Breast epithelium (tissue), 4 donors: ENCODE measurements around the gene RESP18. TPM values are rescaled to one million over a fixed set of nuclear protein-coding genes. Genes with fewer than 3 reads are reported as not detected.

ENCODE experiments used
- DNase-seq, 2 donors: peaks; one replicate each; pipeline ENCODE4 v3.0.0-alpha.2; 2019; ENCODE audit warnings: low spot score in 2 of 2
- H3K27ac ChIP-seq, 2 donors: fragments of 200-600 bp; sonication (generic) in 1 of 2; one replicate each; pipeline ENCODE4 v1.5.1; 2016 to 2019; ENCODE audit warnings: mild to moderate bottlenecking in 1 of 2
- H3K27me3 ChIP-seq, 2 donors: fragments of 200-600 bp; sonication (generic) in 1 of 2; one replicate each; pipeline versions ENCODE4 v1.5.1 to v1.6.0; 2017 to 2019; ENCODE audit warnings: control low read depth in 1 of 2, mild to moderate bottlenecking in 1 of 2
- H3K36me3 ChIP-seq: fragments of 200-600 bp; one replicate; pipeline ENCODE4 v1.5.1; 2019
- H3K4me1 ChIP-seq, 2 donors: fragments of 200-600 bp; sonication (generic); one replicate each; pipeline ENCODE4 v1.5.1; 2016 to 2019; ENCODE audit warnings: control low read depth in 1 of 2
- H3K4me3 ChIP-seq, 3 donors: fragments of 200-600 bp; sonication (generic); 1 replicate in 2 of 3; 2 replicates in 1 of 3; pipeline ENCODE4 v1.5.1; 2016 to 2019; ENCODE audit warnings: mild to moderate bottlenecking in 3 of 3, moderate library complexity in 2 of 3
- H3K9me3 ChIP-seq, 2 donors: fragments of 200-600 bp; sonication (generic) in 1 of 2; one replicate each; pipeline ENCODE4 v1.5.1; 2016 to 2019; ENCODE audit warnings: control low read depth in 1 of 2
- CTCF ChIP-seq, 3 donors: fragments of 450-650 bp; IDR thresholded peaks; one replicate each; pipeline ENCODE4 v1.5.1; 2016 to 2017; ENCODE audit warnings: antibody characterized with exemption in 3 of 3, mild to moderate bottlenecking in 3 of 3, moderate library complexity in 3 of 3
- POLR2A ChIP-seq: fragments of 450-650 bp; IDR thresholded peaks from one replicate; pipeline ENCODE4 v1.6.1; 2016; ENCODE audit warnings: antibody characterized with exemption, mild to moderate bottlenecking, moderate library complexity
- POLR2AphosphoS5 ChIP-seq, 3 donors: sonication (generic); formaldehyde crosslinking; IDR thresholded peaks; one replicate each; pipeline ENCODE4 v1.6.1; 2017; ENCODE audit warnings: antibody characterized with exemption in 3 of 3
- intact Hi-C: fragments of 100-400 bp; cut with DNase I; formaldehyde crosslinking; loops from one replicate; pipeline ENCODE4 v1.15.1; 2023; ENCODE audit warnings: low total_unique reads
- total RNA-seq, 3 donors: library from RNA; depleted of rRNA; stranded (reverse); fragments of >200 nt; gene quantifications; one replicate each; pipeline ENCODE4 v1.1.0, GENCODE V29; 2016

RESP18 gene
- total RNA-seq, 3 donors from 2014 or later: not detected

- H3K27ac ChIP-seq: no peak overlapping the region
- no peaks in the 10 kb centered on the region for H3K9me3 ChIP-seq
- TF ChIP-seq POLR2AphosphoS5 (IDR thresholded peaks at IDR 0.05): no peak
- H3K4me3 ChIP-seq: no peak overlapping the region
- no peaks in the 10 kb centered on the region for H3K36me3 ChIP-seq
- DNase-seq: no peak
- H3K27me3 ChIP-seq: peaks cover 0 to 3% of the 10 kb centered on the region in 2 donors
- intact Hi-C loops: no loop called here
- peaks cover 0 to 4% of the 10 kb centered on the region in 2 donors for H3K4me1 ChIP-seq
These were observed 33.2 kb downstream of the RESP18 start for GRCh38 chr2:219299372-219299760.

- Histone ChIP-seq H3K4me1 (peaks cover 0 to 4% of the 10 kb centered on the region in 2 donors), H3K4me3 (no peak overlapping the region), H3K9me3 (no peaks in the 10 kb centered on the region), H3K27ac (no peak overlapping the region), H3K36me3 (no peaks in the 10 kb centered on the region), H3K27me3 (peaks cover 0 to 3% of the 10 kb centered on the region in 2 donors)
- DNase-seq: peak; percentile 83 to 89
- intact Hi-C loops: no loop called here
- TF ChIP-seq CTCF (IDR thresholded peaks at IDR 0.05) (peak; percentile 94 to 97 (median 96)), POLR2A (no peak), POLR2AphosphoS5 (IDR thresholded peaks at IDR 0.05) (peak in 1 of 3 donors; percentile 21)
These were observed 33.7 kb downstream of the RESP18 start for GRCh38 chr2:219298759-219299371.

GRCh38 chr2:219297766-219298456 is 34.6 kb downstream of the RESP18 start:
- intact Hi-C loops: no loop called here
- Histone ChIP-seq H3K27me3 (peaks cover 0 to 3% of the 10 kb centered on the region in 2 donors), H3K27ac (no peak overlapping the region), H3K36me3 (no peaks in the 10 kb centered on the region), H3K9me3 (no peaks in the 10 kb centered on the region), H3K4me1 (peaks cover 0 to 4% of the 10 kb centered on the region in 2 donors), H3K4me3 (no peak overlapping the region)
- TF ChIP-seq POLR2AphosphoS5 (IDR thresholded peaks at IDR 0.05) (no peak), POLR2A (no peak), CTCF (IDR thresholded peaks at IDR 0.05) (no peak)
- no peak for DNase-seq

GRCh38 chr2:219296631-219297391 is 35.7 kb downstream of the RESP18 start:
- H3K4me1 ChIP-seq: peaks cover 0 to 4% of the 10 kb centered on the region in 2 donors
- no peak for DNase-seq

GRCh38 chr2:219296142-219296541 is 36.4 kb downstream of the RESP18 start:
- no peak overlapping the region for H3K4me3 ChIP-seq
- no peaks in the 10 kb centered on the region for H3K36me3 ChIP-seq
- TF ChIP-seq POLR2A (no peak), POLR2AphosphoS5 (IDR thresholded peaks at IDR 0.05) (no peak), CTCF (IDR thresholded peaks at IDR 0.05) (no peak)
- intact Hi-C loops: no loop called here
- DNase-seq: no peak
- H3K4me1 ChIP-seq: peaks cover 0 to 4% of the 10 kb centered on the region in 2 donors
- H3K27me3 ChIP-seq: no peaks in the 10 kb centered on the region
- no peaks in the 10 kb centered on the region for H3K9me3 ChIP-seq
- H3K27ac ChIP-seq: no peak overlapping the region

More at GRCh38 chr2:219296631-219297391, 35.7 kb downstream of the RESP18 start:
- Histone ChIP-seq H3K9me3 (no peaks in the 10 kb centered on the region), H3K27ac (no peak overlapping the region), H3K27me3 (no peaks in the 10 kb centered on the region), H3K4me3 (no peak overlapping the region), H3K36me3 (no peaks in the 10 kb centered on the region)
- intact Hi-C loops: no loop called here
- TF ChIP-seq POLR2AphosphoS5 (IDR thresholded peaks at IDR 0.05): no peak
- no peak for TF ChIP-seq CTCF (IDR thresholded peaks at IDR 0.05)
- TF ChIP-seq POLR2A: no peak
